ENCODE data around the gene SEC14L5.
A peak's percentile ranks its signal among the peaks of the same experiment; 100 is the strongest.
"Not testable (repeated sequence)": the region's sequence is repeated elsewhere in the genome, so short reads cannot be mapped to it uniquely, and the experiment has no call there.

Gene SEC14L5

DNA sequence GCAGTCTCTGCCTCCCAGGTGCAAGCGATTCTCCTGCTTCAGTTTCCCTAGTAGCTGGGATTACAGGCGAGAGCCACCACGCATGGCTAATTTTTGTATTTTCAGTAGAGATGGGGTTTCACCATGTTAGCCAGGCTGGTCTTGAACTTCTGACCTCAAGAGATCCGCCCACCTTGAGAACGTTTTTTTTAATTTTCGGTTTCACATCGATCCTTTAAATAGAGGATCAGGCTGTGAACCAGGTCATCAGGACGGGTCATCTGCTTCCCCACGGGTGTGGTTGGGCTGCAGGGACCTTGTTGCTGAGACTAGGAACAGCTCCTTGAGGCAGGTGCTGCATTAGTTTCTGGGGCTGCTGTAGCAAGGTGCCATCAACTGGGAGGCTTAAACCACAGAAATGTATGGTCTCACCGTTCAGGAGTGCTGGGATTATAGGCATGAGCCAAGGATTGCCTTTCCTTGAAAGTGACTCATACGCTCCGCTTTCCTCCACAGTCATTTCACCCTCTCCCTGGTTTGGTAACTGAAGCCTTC is 83.5 kb downstream of the SEC14L5 start:
- DNase-seq (ENCODE audit: low read depth) = no peak

DNA sequence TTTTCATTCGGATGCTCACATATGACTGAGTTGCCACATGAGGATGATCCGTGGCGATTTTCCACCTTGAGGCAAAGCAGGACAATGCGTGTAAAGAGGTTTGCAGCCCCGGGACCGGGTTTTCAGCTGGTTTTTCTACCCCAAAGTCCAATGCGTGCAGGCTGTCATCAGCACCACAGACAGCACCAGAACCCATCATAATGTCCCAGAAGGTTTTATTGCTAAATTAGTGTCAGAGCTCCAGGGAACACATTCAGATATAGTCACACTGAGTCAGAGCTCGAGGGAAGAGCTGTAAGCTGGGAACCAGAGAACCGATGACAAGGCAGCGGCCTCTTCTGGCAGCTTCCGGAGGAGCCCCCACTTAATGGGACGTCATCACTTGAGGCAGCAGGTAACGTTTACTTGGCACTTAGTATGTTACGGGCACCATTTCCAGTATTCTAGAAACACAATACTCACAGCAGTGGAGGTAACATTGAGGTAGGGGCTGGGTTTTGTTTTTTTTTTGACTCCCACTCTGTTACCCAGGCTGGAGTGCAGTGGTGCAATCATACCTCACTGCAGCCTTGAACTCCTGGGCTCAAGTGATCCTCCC is 84.5 kb downstream of the SEC14L5 start:
- no peak for DNase-seq (ENCODE audit: low read depth)

DNA sequence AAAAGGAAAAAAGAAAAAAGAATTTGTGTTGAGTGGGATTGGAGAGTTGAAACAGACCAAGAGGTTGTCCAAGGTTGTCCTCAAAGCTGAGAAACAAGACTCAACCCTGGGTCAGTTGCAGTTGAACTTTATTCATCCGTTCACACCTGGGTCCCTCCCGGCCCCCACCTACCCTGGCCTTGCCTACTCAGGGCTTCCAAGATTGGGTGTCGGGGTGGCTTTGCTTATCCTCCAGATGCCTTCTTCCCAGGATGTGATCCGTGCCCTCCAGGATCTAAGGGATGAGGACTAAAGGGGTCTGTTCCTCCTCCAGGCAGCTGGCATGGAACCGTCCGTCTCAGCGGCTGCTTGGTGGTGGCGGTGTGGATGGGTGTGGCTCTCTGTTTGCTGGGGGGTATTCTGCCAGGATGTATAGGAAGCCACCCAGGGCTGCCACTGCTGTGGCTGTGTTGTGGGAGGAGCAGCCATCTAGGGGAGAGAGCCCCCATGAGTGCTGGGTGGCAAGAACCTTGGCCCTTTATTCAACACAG is 85.9 kb downstream of the SEC14L5 start:
- no peak for DNase-seq (ENCODE audit: low read depth)

DNA sequence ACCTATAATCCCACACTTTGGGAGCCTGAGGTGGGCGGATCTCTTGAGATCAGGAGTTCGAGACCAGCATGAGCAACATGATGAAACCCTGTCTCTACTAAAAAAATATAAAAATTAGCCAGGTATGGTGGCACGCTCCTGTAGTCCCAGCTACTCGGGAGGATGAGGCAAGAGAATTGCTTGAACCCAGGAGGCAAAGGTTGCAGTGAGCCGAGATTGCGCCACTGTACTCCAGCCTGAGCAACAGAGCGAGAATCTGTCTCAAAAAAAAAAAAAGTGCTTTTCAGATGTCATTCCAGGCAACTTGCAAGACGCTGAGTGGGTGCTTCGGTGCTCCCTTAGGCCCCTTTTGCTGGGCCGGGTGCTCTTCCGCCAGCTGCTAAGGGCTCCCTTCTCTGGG is 86.5 kb downstream of the SEC14L5 start:
- DNase-seq (ENCODE audit: low read depth) = not testable (repeated sequence)

DNA sequence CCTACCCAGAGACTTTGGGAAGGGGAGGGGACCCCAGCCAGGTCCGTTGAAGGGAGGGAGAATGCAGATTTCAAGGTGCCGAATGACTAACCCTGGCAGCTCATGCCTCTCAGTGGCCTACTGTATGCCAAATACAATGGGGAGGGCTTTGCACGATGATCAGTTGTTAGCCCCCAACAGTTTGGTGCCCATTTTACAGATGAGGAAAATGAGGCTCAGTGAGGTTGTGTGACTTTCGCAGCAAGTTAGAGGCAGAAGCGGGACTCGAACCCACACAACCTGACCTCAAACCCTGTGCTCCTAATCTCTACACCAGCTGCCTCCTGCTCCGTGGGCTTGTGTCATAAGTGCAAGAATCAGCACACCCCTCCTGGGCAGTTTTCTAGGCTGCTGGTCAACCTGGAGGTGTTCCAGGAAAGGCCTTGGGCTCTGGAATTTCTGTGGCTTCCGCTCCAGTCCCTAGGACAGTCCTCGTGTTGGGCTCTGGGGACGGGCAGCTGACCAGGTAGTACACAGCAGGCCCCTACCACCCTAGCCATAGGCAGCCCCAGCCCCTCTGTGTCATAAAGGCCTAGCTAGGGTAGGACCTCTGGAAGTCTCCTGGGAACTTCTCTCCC is 87.5 kb downstream of the SEC14L5 start:
- no peak for DNase-seq (ENCODE audit: low read depth)

DNA sequence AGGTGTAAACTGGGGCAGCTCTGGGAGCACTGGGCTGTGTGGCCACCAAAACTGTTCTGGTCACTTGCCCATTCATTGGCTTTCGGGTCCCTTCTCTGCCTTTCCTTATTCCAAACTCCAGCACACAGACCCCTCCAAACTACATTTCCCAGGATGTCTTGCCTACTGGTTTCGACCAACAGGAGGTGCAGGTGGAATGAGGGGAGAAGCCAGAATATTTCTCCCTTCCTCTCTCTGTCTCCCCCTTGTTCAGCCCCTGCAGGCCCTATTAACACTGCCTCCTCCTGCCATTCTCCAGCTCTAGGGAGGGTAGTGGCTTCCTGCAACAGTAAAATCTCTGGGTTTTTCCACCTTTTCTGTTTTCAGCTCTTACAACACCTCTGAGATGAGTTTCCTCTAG is 88.8 kb downstream of the SEC14L5 start:
- DNase-seq (ENCODE audit: low read depth) = no peak

DNA sequence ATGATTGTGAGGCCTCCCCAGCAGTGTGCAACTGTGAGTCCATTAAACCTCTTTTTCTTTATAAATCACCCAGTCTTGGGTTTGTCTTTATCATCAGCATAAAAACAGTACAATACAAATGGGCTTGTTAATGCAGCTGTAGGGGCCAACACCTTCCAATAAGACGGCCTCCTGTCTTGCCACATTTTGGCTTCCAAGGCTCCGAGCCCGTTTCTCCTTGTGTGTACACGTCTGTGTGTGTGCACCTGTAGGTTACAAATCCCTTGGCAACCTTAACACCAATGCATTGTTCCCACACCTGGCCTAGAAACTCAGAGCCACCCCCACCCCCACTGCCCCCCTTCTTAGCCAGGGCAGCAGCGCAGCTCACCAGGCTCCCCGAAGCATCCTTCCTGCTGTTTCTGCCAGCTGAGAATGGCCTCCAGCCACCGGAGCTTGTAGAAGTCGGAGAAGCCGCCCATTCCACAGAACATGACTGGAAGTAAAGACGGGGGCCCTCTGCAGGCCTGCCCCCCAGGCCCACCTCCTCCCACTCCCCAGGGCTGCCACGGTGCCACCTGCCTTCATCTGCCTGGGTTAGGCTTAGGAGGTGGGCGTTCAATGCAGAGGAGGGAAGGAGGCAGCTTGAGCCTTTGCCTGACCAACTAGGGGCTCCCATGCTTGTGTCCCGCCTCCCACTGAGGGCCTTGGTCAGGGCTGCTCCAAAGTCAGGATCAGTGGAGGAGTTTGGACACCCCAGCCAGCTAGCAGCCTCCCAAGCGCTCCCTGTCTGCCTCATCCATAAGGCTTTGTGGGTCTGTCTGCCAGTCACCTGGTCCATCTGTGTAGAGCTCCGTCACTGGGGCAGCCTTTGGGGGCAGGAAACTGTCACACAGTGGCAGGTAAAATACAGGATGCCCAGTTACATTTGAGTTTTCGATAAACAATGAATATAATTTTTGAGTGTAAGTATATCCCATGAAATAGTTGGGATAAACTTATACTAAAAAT is 97.0 kb downstream of the SEC14L5 start:
- no peak for DNase-seq (ENCODE audit: low read depth)

DNA sequence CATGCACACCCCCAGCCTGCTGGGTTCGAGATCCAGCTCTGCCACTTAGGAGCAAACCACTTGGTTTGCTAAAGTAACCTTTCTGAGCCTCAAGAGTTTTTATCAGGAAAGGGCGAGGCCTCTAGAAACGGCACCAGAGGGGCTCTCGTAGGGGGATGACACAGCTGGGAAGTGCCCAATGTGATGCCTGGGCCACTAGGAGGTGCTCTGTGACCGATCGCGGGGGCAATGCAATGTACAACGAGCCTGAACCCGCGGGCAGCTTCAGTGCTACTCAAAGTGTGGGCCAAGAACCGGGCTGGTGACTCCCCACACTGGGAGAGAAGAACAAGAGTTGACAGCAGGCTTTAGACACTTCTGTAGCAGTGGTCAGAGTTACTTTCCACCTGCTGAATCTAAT is 98.2 kb downstream of the SEC14L5 start:
- peak; percentile 8 for DNase-seq (ENCODE audit: low read depth)

DNA sequence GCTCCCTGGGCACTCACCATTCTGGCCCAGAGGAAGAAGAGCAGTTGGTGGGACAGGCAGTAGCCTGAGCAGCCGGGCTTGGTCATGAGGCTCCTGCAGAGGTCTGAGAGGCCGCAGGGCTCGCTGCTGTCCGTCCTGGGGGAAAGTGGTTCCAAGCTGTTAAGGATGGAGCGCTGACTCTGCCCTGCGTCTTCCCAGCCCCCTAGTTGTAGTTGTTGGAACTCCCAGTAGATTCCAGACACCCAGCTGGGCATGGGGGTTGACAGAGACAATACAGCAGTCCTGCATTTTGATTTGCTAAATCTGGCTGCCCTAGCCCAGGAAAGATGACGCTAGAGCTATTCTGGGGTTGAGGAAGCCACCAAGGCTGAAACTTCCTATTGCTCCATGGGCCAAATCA is 100.3 kb downstream of the SEC14L5 start:
- no peak for DNase-seq (ENCODE audit: low read depth)

DNA sequence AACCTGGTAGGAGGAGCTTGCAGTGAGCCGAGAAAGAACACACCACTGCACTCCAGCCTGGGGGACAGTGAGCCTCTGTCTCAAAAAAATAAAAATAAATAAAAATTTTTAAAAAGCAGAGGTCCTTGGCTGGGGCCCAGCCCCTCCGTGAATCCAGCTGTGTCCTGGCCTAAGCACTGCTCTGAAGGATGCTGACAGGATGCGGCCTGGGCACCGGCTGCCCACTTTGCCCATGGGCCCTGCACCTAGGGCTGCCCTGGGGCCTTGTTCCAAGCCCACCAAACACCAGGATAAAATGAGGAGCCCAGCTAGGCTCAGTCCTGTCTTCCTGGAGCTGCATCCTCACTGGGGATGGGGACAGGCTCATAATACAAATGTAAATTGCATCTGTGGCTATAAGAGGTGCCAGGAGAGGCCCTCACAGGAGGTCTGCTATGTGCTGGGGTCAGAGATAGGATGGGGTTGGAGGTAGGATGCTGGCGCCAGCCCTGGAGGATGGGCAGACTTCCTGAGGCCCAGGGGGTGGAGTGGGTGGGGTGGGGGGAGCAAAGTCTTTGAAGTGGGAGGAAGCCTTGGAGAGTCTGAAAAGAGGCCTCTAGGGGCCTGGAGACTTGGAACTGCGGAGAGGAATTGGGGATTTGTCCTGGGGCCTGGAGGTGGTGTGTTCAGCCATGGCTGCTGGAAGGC is 101.4 kb downstream of the SEC14L5 start:
- DNase-seq (ENCODE audit: low read depth) = no peak

DNA sequence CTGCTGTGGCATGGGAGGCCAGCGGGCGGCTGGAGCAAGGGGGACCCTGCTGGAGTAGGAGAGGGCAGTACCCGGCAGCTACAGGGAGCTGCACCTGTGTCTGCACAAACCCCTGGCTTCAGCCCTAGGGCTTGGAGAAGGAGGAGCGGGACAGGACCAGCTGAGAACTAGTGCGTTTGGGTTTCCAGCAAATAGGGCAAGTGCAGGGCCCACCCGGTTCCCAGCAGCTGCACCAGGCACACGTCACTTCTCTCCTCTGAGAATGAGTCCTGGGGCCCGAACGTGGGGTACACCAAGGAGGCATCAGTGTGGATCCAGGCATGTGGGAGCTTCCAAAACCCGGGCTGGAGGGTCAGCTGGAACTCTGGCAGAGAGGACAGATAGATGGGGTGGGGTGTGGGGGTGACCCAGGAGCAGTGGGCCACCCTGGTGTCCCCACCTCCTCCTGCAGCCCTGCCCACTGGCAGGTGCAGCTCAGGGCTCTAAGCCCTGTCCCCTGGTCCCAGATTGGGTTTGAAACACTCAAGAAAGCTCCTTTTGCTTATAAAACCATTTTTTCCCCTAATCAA is 102.0 kb downstream of the SEC14L5 start:
- no peak for DNase-seq (ENCODE audit: low read depth)

DNA sequence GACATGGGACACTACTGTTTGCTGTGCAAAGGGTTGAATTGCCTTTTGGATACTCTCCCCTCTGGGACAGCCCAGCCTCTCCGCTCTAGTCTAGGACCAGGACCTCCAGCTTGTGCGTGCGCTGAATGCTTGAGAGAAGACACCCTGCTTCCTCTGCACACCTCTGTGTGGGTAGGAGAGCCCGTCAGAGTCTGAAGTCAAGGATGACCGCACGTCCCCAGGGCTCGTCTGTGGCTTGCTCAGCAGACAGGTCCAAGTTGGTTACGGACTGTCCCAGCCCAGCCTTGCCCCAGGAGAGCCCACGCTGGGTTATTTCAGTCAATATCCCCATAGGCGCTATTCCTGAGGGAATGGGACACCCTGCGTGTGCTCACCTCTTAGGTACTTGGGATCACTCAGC is 103.9 kb downstream of the SEC14L5 start:
- no peak for DNase-seq (ENCODE audit: low read depth)

DNA sequence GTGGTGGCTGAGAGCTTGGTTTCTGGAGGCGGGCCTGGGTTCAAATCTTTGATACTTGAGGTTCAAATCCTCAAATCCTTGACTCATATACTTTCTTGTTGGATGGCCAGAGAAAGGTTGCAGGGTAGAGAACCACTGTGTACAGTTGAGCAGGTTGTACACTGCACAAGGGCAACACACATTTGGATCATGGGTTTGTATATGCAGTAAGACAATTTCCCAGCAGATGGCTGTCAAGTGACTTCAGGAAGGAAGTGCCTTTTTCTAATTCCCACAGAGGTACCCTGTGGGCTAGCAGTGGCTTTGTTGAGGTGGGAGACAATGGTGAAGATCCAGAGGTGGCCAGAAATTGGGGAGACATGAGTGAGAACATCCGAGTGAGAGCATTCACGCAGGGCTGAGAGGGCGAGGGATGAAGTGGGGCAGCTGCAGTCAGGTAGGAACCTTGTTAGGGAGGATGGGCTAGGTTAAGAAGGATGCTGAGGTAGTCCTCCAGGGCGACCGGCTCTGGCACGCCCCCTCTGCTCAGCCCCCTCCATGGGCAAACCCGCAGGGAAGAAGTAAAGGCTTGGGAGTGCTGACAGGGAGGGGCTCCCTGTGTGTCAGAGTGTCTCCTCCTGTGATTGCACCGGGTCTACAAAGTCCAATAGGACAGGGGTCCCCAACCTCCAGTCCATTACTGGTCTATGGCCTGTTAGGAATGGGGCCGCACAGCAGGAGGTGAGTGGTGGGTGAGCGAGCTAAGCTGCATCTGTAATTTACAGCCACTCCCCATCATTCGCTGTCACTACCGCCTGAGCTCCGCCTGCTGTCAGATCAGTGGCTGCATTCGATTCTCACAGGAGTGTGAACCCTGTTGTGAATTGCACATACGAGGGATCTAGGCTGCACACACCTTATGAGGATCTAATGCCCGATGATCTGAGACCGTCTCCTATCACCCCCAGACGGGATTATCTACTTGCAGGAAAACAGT is 104.9 kb downstream of the SEC14L5 start:
- DNase-seq (ENCODE audit: low read depth) = no peak

DNA sequence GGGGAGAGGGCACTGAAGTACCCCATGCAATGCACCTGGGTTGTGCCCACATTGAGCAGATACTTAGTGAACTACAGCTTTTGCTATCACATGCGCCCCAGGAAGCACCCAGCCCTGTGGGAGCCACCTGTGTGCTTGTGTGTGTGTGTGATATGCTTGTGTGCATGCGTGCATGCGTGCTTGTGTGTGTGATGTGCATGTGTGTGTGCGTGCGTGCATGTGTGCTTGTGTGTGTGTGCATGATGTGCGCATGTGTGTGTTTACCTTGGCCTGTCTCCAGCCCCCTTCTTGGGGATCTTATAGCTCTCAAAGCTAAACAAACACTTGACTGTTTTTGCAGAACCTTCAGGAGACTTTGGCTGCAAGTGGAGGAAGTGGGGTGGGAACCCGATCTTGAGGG is 106.8 kb downstream of the SEC14L5 start:
- DNase-seq (ENCODE audit: low read depth) = no peak

DNA sequence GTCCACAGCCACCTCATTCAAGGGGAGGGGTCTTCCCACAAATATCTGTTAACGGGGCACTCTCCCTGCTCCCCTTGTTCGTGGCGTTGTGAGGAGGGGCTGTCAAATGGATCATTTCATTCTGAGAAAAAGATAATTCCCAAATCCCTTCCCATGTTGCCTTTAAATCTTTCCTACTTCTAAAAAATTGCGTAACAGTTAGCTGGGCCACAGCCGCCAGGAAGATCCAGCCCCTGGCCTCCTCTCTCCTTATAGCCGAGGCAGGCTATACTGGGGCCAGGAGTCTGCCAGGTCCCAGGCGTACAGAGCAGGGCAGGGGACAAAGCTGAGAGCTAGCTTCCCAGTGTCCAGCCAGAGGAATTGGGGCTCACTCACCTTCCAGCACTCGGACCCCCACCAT is 107.2 kb downstream of the SEC14L5 start:
- no peak for DNase-seq (ENCODE audit: low read depth)

DNA sequence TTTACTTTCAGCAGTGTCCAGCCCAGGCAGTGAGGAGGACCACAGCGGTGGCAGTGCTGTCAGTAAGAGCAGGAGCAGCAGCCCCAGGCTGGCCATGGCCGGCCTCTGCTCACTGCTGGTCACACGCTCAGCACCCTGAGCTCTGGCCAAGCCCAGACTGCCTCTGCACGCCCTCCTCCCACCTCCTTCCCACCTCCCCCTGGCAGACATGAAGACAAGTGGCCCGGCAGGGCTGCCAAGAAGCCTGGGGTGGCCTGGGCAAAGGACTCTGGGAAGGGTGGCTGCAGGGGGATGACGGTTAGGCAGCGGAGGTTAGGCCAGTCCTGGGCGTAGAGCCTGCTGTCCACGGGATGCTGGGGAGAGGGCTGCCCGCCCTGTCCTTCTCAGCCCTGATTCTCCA is 107.7 kb downstream of the SEC14L5 start, which contains the start of gene C16orf89:
Gene C16orf89 (minus strand): TSS at position 144 of the 400 bp plus-strand sequence. CDS start 48 bp downstream, at position 96.
- DNase-seq (ENCODE audit: low read depth) = no peak

DNA sequence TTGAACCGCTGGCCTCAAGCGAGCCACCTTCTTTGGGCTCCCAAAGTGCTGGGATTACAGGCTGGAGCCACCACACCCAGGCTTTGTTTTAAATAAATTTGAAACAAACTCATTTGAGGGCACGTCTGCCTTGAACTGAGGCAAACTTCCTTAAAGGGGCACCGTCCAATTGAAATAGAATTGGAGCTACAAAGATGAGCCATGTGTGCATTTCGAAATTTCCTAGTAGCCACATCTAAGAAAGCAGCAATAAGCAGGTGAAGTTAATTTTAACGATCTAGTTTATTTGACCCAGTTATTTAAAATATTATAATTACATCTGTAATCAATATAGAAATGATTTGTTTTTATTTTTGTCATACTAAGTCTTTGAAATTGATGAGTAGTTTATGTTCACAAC is 108.4 kb downstream of the SEC14L5 start:
- no peak for DNase-seq (ENCODE audit: low read depth)

All from stimulated activated CD8-positive, alpha-beta memory T cell treated with anti-CD3 and anti-CD28 coated beads, Interleukin-15, amount 100 ng/mL, for 24 hours (primary cell).